BJ (cell line): Measurements from ENCODE around the gene TRIP11. TPM values are rescaled to one million over a fixed set of nuclear protein-coding genes. Genes with fewer than 3 reads are reported as not detected.

ENCODE experiments used
- CTCF ChIA-PET: fragments of 350-600 bp; formaldehyde crosslinking; extraction: SDS; loops from one replicate; lab custom pipeline; 2021; ENCODE audit warnings: antibody characterized with exemption, inconsistent platforms; lab: Yijun Ruan, JAX
- POLR2A ChIA-PET: fragments of 300-600 bp; sonication (Branson Sonifier 250); formaldehyde crosslinking; extraction: SDS; loops from one replicate; lab custom pipeline; 2021; ENCODE audit warnings: antibody characterized with exemption; lab: Charles Lee
- DNase-seq: peaks from one replicate; pipeline ENCODE4 v3.0.0-alpha.2; 2011; ENCODE audit warnings: low read depth
- H3K27me3 ChIP-seq: 2 replicates; pipeline ENCODE4 v1.6.0; 2011; ENCODE audit warnings: low read length; ENCODE audit not compliant: control insufficient read depth, insufficient read depth
- H3K36me3 ChIP-seq: 2 replicates; pipeline ENCODE4 v1.5.1; 2011; ENCODE audit warnings: low read length; ENCODE audit not compliant: control insufficient read depth, insufficient read depth
- H3K4me3 ChIP-seq: 2 replicates; pipeline ENCODE4 v1.5.1; 2011; ENCODE audit warnings: low read depth, mild to moderate bottlenecking, control low read depth, low read length
- polyA plus RNA-seq: library from polyadenylated mRNA; depleted of rRNA; stranded (reverse); fragments of >200 nt; gene quantifications from 2 replicates; pipeline ENCODE4 v1.2.3, GENCODE V29; 2011
- TF ChIP-seq, protein P1 (sequence below): IDR thresholded peaks from 2 replicates; pipeline ENCODE4 v1.5.1; 2011; ENCODE audit warnings: low read depth, mild to moderate bottlenecking, control low read depth, inconsistent platforms, low read length, moderate library complexity; ENCODE audit not compliant: insufficient read depth

Gene TRIP11
- polyA plus RNA-seq, 1 experiment, result 14.7 TPM

DNA sequence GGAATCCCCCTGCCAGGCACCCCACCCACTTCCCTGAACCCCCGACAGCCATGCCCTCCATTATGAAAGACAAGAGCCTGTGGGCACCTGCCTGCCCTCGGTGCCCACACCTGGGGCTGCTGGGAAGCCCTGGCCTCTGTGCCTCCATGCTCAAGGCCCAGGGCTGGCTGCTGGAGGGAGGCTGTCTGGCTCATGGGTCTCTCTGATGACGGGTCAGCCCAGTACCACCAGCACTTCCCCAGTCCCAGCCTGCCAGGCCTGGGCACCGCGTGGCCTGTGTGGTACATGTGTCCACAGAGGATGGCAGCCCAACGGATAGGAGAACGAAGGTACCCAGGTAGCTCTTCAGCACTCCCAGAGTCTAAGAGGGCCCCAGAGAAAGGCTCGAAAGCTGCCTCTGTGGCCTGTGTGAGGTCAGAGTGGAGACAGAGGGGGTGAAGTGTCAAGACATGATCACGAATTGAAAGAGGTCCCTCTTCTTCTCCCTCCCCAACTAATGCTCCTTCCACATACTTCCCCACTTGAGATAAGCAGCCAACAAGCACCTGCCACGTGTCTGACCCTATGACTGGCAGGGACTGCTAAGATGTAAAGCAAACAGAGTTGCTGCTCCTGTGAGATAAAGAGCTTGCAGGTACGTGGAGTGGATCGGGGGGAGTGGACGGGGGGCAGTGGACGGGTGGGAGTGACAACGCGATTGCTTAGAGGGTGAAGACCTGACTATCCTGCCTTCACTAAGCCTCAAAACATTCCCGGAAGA, 113.5 kb downstream of the TRIP11 start:
- ChIA-PET POLR2A (no interaction called here), CTCF (no interaction called here)
- Histone ChIP-seq H3K36me3 (peaks cover 13% of the 10 kb centered on the region), H3K4me3 (no peak overlapping the region), H3K27me3 (no peaks in the 10 kb centered on the region)
- DNase-seq, result no peak
- TF ChIP-seq, protein P1, sequence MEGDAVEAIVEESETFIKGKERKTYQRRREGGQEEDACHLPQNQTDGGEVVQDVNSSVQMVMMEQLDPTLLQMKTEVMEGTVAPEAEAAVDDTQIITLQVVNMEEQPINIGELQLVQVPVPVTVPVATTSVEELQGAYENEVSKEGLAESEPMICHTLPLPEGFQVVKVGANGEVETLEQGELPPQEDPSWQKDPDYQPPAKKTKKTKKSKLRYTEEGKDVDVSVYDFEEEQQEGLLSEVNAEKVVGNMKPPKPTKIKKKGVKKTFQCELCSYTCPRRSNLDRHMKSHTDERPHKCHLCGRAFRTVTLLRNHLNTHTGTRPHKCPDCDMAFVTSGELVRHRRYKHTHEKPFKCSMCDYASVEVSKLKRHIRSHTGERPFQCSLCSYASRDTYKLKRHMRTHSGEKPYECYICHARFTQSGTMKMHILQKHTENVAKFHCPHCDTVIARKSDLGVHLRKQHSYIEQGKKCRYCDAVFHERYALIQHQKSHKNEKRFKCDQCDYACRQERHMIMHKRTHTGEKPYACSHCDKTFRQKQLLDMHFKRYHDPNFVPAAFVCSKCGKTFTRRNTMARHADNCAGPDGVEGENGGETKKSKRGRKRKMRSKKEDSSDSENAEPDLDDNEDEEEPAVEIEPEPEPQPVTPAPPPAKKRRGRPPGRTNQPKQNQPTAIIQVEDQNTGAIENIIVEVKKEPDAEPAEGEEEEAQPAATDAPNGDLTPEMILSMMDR, result no peak

DNA sequence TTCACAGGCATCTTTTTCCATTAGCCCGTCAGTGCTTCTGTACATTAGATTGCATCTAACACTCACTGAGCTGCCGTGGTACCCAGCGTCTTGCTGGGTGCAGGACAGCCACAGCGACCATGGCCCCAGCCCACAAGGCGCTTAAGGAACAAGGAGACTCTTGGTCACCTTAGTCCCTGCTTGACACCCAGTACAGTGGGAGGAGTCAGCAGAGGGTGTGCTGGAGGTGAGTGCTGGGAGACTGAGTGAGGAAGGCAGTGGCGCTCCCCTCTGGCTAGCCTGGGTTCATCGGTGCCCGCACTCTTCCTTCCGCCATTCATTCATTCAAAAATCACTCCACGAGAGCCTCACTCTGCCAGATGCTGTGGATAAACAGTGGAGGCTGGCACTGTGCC, 114.1 kb downstream of the TRIP11 start:
- no peak for DNase-seq
- CTCF ChIA-PET, result interaction anchor here (1.3 kb wide), 1 partner anchor 71 kb away, joined by 3 read pairs; no protein-coding TSS in a partner anchor
- TF ChIP-seq, protein P1, result no peak
- Histone ChIP-seq H3K27me3 (no peaks in the 10 kb centered on the region), H3K36me3 (peaks cover 11% of the 10 kb centered on the region), H3K4me3 (no peak overlapping the region)
- POLR2A ChIA-PET, result no interaction called here

GRCh38 chr14:91925001-91925726, 114.7 kb downstream of the TRIP11 start:
- H3K36me3 ChIP-seq, result peaks cover 10% of the 10 kb centered on the region
- ChIA-PET CTCF (interaction anchor here (0.6 to 1.3 kb wide), 2 partner anchors 72 to 293 kb away, joined by 3 read pairs; no protein-coding TSS in a partner anchor), POLR2A (no interaction called here)
- TF ChIP-seq, protein P1, result no peak
- DNase-seq, result no peak
- no peaks in the 10 kb centered on the region for H3K27me3 ChIP-seq
- no peak overlapping the region for H3K4me3 ChIP-seq

- H3K36me3 ChIP-seq, result peaks cover 3% of the 10 kb centered on the region; the same call in 1 of the 2 replicates
- no peak for DNase-seq
- ChIA-PET CTCF (interaction anchor here (1.4 kb wide), 1 partner anchor 8 kb away, joined by 3 read pairs; no protein-coding TSS in a partner anchor), POLR2A (no interaction called here)
- no peak overlapping the region for H3K4me3 ChIP-seq
- TF ChIP-seq, protein P1, result no peak
- H3K27me3 ChIP-seq, result no peaks in the 10 kb centered on the region
Observed at GRCh38 chr14:91920526-91920925, 119.3 kb downstream of the TRIP11 start.

DNA sequence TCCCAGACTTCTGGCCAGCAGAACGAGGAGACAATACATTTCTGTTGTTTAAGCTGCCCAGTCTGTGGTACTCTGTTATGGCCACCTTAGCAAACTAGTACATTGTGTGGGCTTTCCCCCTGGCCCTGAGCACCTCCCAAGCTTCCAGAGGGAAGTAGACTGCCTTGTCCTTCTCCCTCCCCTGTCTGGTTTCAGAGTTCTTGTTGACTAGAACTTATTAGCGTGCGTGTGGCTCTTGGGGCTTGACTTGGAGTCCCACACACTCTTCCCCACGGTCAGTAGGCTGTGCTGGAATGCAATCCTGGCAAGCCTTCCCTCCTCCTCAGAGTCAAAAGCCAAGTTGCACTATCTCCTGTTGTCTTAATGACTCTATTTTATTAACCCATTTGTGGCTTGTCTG, 120.0 kb downstream of the TRIP11 start:
- no peak overlapping the region for H3K4me3 ChIP-seq
- CTCF ChIA-PET, result interaction anchor here (1.3 to 1.4 kb wide), 2 partner anchors 9 to 10 kb away, joined by 3 read pairs; no protein-coding TSS in a partner anchor
- H3K36me3 ChIP-seq, result peaks cover 3% of the 10 kb centered on the region; the same call in 1 of the 2 replicates
- TF ChIP-seq, protein P1, result no peak
- no peaks in the 10 kb centered on the region for H3K27me3 ChIP-seq
- POLR2A ChIA-PET, result no interaction called here
- DNase-seq, result peak; percentile 31
